HCT116 (cell line): ENCODE results near the gene KRI1. TPM values are rescaled to one million over a fixed set of nuclear protein-coding genes. Genes with fewer than 3 reads are reported as not detected.
A peak's percentile ranks its signal among the peaks of the same experiment; 100 is the strongest.

Experiments
- ATAC-seq: fragments of 200-7000 bp; cut with Tn5 transposase; 2 replicates; pipeline ENCODE4 v1.9.1; 2020; ENCODE audit warnings: mild to moderate bottlenecking, moderate library complexity
- BruUV-seq: library from RNA; stranded (reverse); fragments of 400-500 nt; replicated peaks from 2 replicates; lab custom pipeline; 2021; lab: Mats Ljungman, UMichigan
- CTCF ChIA-PET: fragments of 300-600 bp; sonication (Branson Sonifier 250); formaldehyde crosslinking; loops from one replicate; lab custom pipeline; 2021; ENCODE audit warnings: antibody characterized with exemption; lab: Charles Lee
- POLR2A ChIA-PET: fragments of 300-600, 350-600 bp; sonication (Branson Sonifier 250); formaldehyde crosslinking; loops from one replicate; lab custom pipeline; 2021; ENCODE audit warnings: antibody characterized with exemption; lab: Charles Lee
- RAD21 ChIA-PET, 2 experiments: fragments of 300-600 bp; sonication (Branson Sonifier 250); formaldehyde crosslinking; loops; one replicate each; lab custom pipeline; 2023; ENCODE audit warnings: low total read pairs in 2 of 2; ENCODE audit not compliant: uncharacterized antibody in 2 of 2, unreplicated experiment in 2 of 2, low non-redundant PET in 1 of 2; lab: Charles Lee
- DNase-seq: peaks from one replicate; pipeline ENCODE4 v3.0.0-alpha.2; 2010; ENCODE audit warnings: low read depth, low spot score
- H2AFZ ChIP-seq: fragments of 200-600 bp; shearing (Covaris generic), sonication (generic); 2 replicates; pipeline ENCODE4 v1.6.1; 2017; ENCODE audit warnings: low read depth, mixed run types, mixed read lengths, antibody characterized with exemption, low read length; ENCODE audit not compliant: poor library complexity, severe bottlenecking
- H3K27ac ChIP-seq: 2 replicates; pipeline ENCODE4 v1.5.1; 2012; ENCODE audit warnings: low read depth, low read length
- H3K27me3 ChIP-seq: fragments of 200-600 bp; sonication (generic); 2 replicates; pipeline ENCODE4 v1.6.1; 2016; ENCODE audit warnings: mixed run types, low read length, mixed read lengths; ENCODE audit not compliant: insufficient read depth
- H3K36me3 ChIP-seq, 2 experiments: fragments of 200-500 bp in 1 of 2; fragments of 200-600 bp in 1 of 2; sonication (Bioruptor generic) in 1 of 2; sonication (generic) in 1 of 2; 2 replicates each; pipeline versions ENCODE4 v1.5.1 to v1.6.1; 2014 to 2016; ENCODE audit warnings: low read length in 2 of 2, inconsistent platforms in 1 of 2, mixed read lengths in 1 of 2, mixed run types in 1 of 2; ENCODE audit not compliant: insufficient read depth in 2 of 2, control insufficient read depth in 1 of 2
- H3K4me1 ChIP-seq, 2 experiments: fragments of 200-600 bp in 1 of 2; sonication (generic) in 1 of 2; 2 replicates each; pipeline versions ENCODE4 v1.5.1 to v1.6.1; 2012 to 2017; ENCODE audit warnings: low read length in 2 of 2, inconsistent platforms in 1 of 2, mild to moderate bottlenecking in 1 of 2, mixed read lengths in 1 of 2, mixed run types in 1 of 2, moderate library complexity in 1 of 2; ENCODE audit not compliant: insufficient read depth in 2 of 2, control insufficient read depth in 1 of 2
- H3K4me2 ChIP-seq: fragments of 200-600 bp; sonication (generic); 2 replicates; pipeline ENCODE4 v1.6.1; 2017; ENCODE audit warnings: mixed run types, low read length, mixed read lengths
- H3K4me3 ChIP-seq, 2 experiments: fragments of 200-600 bp in 1 of 2; sonication (generic) in 1 of 2; replicated peaks in 1 of 2; 2 replicates each; pipeline ENCODE4 v1.5.1; 2011 to 2016; ENCODE audit warnings: low read length in 2 of 2, control low read depth in 1 of 2, low read depth in 1 of 2, mild to moderate bottlenecking in 1 of 2, mixed read lengths in 1 of 2, mixed run types in 1 of 2
- H3K79me2 ChIP-seq: fragments of 200-600 bp; sonication (generic); 2 replicates; pipeline ENCODE4 v1.6.1; 2017; ENCODE audit warnings: mild to moderate bottlenecking, mixed run types, low read length, moderate library complexity, mixed read lengths; ENCODE audit not compliant: insufficient read depth
- H3K9ac ChIP-seq: fragments of 200-600 bp; sonication (generic); 2 replicates; pipeline ENCODE4 v1.6.1; 2016; ENCODE audit warnings: low read length, mixed read lengths
- H3K9me2 ChIP-seq: fragments of 200-600 bp; sonication (generic), shearing (Covaris generic); 2 replicates; pipeline ENCODE4 v1.6.1; 2017; ENCODE audit warnings: mixed run types, mild to moderate bottlenecking, moderate library complexity; ENCODE audit not compliant: insufficient read depth
- H3K9me3 ChIP-seq, 2 experiments: fragments of 200-500 bp in 1 of 2; fragments of 200-600 bp in 1 of 2; sonication (Bioruptor generic) in 1 of 2; sonication (generic) in 1 of 2; 2 replicates each; pipeline ENCODE4 v1.6.1; 2014 to 2017; ENCODE audit warnings: low read length in 2 of 2, mixed read lengths in 2 of 2, inconsistent platforms in 1 of 2, low read depth in 1 of 2, mild to moderate bottlenecking in 1 of 2, mixed run types in 1 of 2, moderate library complexity in 1 of 2; ENCODE audit not compliant: control insufficient read depth in 1 of 2, insufficient read depth in 1 of 2
- H4K20me1 ChIP-seq: fragments of 200-600 bp; sonication (generic), shearing (Covaris generic); 2 replicates; pipeline ENCODE4 v1.6.1; 2017; ENCODE audit warnings: mixed run types, mild to moderate bottlenecking, moderate library complexity; ENCODE audit not compliant: insufficient read depth
- CBX3 ChIP-seq: IDR thresholded peaks from 2 replicates; pipeline ENCODE4 v1.6.1; 2012; ENCODE audit warnings: low read depth
- CEBPB ChIP-seq: IDR thresholded peaks from 2 replicates; pipeline ENCODE4 v1.6.1; 2012; ENCODE audit warnings: low read depth
- EGR1 ChIP-seq: IDR thresholded peaks from 2 replicates; pipeline ENCODE4 v1.6.1; 2012; ENCODE audit warnings: low read depth
- ELF1 ChIP-seq: IDR thresholded peaks from 2 replicates; pipeline ENCODE4 v1.6.1; 2012; ENCODE audit warnings: low read depth, borderline replicate concordance
- EZH2phosphoT487 ChIP-seq: fragments of 200-600 bp; IDR thresholded peaks from 2 replicates; pipeline ENCODE4 v1.6.1; 2018; ENCODE audit warnings: antibody characterized with exemption, borderline replicate concordance
- FOSL1 ChIP-seq: IDR thresholded peaks from 2 replicates; pipeline ENCODE4 v1.6.1; 2012; ENCODE audit warnings: low read depth
- JUND ChIP-seq: IDR thresholded peaks from 2 replicates; pipeline ENCODE4 v1.6.1; 2012
- POLR2AphosphoS5 ChIP-seq: IDR thresholded peaks from 2 replicates; pipeline ENCODE4 v1.6.1; 2011; ENCODE audit warnings: mild to moderate bottlenecking, low read depth, low read length, moderate library complexity
- SIN3A ChIP-seq: IDR thresholded peaks from 2 replicates; pipeline ENCODE4 v1.6.1; 2012; ENCODE audit warnings: low read depth
- SP1 ChIP-seq: IDR thresholded peaks from 2 replicates; pipeline ENCODE4 v1.6.1; 2012; ENCODE audit warnings: low read depth
- SRF ChIP-seq: IDR thresholded peaks from 2 replicates; pipeline ENCODE4 v1.6.1; 2012; ENCODE audit warnings: low read depth
- TCF7L2 ChIP-seq: IDR thresholded peaks from 2 replicates; pipeline ENCODE4 v1.7.0; 2011; ENCODE audit warnings: borderline replicate concordance, inconsistent platforms; ENCODE audit not compliant: insufficient read depth, insufficient read length; ENCODE audit errors: extremely low read depth
- YY1 ChIP-seq: IDR thresholded peaks from 2 replicates; pipeline ENCODE4 v1.6.1; 2011; ENCODE audit warnings: low read length, low read depth, moderate library complexity, mild to moderate bottlenecking; ENCODE audit not compliant: insufficient replicate concordance; ENCODE audit errors: extremely low read depth
- ZFX ChIP-seq: fragments of 450-650 bp; IDR thresholded peaks from 2 replicates; pipeline ENCODE4 v1.6.1; 2017
- ZNF274 ChIP-seq: fragments of 200-500 bp; sonication (Bioruptor generic); IDR thresholded peaks from 2 replicates; pipeline ENCODE4 v1.6.1; 2014; ENCODE audit warnings: mild to moderate bottlenecking, low read depth, low read length, inconsistent platforms
- intact Hi-C: fragments of 100-400 bp; cut with micrococcal nuclease; formaldehyde crosslinking; loops from 2 replicates; pipeline ENCODE4 v1.10.0; 2022
- total RNA-seq: library from RNA; stranded (reverse); gene quantifications from one replicate; pipeline ENCODE4 v1.2.1, GENCODE V29; 2021; ENCODE audit not compliant: unreplicated experiment
- TF ChIP-seq, protein P1 (sequence below): IDR thresholded peaks from 2 replicates; pipeline ENCODE4 v1.6.1; 2012; ENCODE audit warnings: low read depth
- TF ChIP-seq, protein P2 (sequence below), 3 experiments: fragments of 200-600 bp in 1 of 3; sonication (generic) in 1 of 3; IDR thresholded peaks in 2 of 3; conservative IDR thresholded peaks in 1 of 3; 2 replicates each; pipeline ENCODE4 v1.5.1; 2012 to 2017; ENCODE audit warnings: low read depth in 2 of 3, low read length in 2 of 3, antibody characterized with exemption in 1 of 3, borderline replicate concordance in 1 of 3, control low read depth in 1 of 3, mild to moderate bottlenecking in 1 of 3, mixed read lengths in 1 of 3, mixed run types in 1 of 3, moderate library complexity in 1 of 3; ENCODE audit not compliant: insufficient read depth in 1 of 3
- TF ChIP-seq, protein P3 (sequence below): IDR thresholded peaks from 2 replicates; pipeline ENCODE4 v1.6.1; 2011; ENCODE audit warnings: mild to moderate bottlenecking, low read length, moderate library complexity; ENCODE audit not compliant: insufficient replicate concordance; ENCODE audit errors: extremely low read depth

The KRI1 gene
- total RNA-seq, 1 experiment from 2014 or later = 44.0 TPM

DNA sequence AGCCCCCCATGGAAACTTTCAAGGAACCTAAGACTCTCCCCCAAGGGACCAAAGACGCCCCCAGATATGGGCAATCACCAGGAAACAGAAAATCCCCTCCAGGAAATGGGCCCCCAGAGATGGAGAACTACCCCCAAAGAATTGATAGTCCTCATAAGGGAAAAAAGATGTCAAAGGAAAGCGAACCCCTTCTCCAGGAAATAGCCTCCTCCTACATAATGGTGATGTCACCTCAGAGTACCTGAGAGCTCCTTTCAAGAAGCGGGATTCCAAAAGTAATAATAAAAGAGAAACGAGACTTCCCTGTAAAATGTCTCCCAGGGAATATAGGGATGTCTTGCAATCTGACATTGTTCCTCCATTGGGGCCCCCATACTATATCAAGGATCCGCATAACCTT is 1.8 kb upstream of the KRI1 start:
- Histone ChIP-seq H3K79me2 (peaks cover 22% of the 10 kb centered on the region), H3K27me3 (no peaks in the 10 kb centered on the region), H3K4me2 (peak overlapping the region; percentile 98), H3K9me3 (no peaks in the 10 kb centered on the region), H3K9ac (peak overlapping the region; percentile 66), H3K4me1 (peaks cover 31 to 53% of the 10 kb centered on the region in 2 experiments), H4K20me1 (no peaks in the 10 kb centered on the region), H2AFZ (no peak overlapping the region), H3K27ac (peak overlapping the region; percentile 59; the same call in 1 of the 2 replicates), H3K36me3 (peaks cover 0 to 7% of the 10 kb centered on the region in 2 experiments; a peak in 1 of 4 replicates), H3K9me2 (no peaks in the 10 kb centered on the region), H3K4me3 (peak overlapping the region; percentile 67 to 84)
- no peak for ATAC-seq
- CTCF ChIA-PET = interaction anchor here (2.4 kb wide), 1 partner anchor 84 kb away, joined by 7 read pairs; no protein-coding TSS in a partner anchor
- RAD21 ChIA-PET = no interaction called here
- intact Hi-C loops = loop anchor here (2.0 to 5.0 kb wide), 4 partner anchors 23 to 165 kb away; partner anchors contain the start of genes CDC37, ILF3 and KEAP1
- no TSS peak for BruUV-seq
- POLR2A ChIA-PET = no interaction called here
- TF ChIP-seq SRF (no peak), ZFX (no peak), CBX3 (no peak), SIN3A (no peak), FOSL1 (no peak), ELF1 (no peak), TCF7L2 (no peak), EGR1 (no peak), EZH2phosphoT487 (no peak), CEBPB (no peak), SP1 (no peak), YY1 (no peak), POLR2AphosphoS5 (no peak), ZNF274 (no peak), JUND (no peak)
- TF ChIP-seq, protein P1, sequence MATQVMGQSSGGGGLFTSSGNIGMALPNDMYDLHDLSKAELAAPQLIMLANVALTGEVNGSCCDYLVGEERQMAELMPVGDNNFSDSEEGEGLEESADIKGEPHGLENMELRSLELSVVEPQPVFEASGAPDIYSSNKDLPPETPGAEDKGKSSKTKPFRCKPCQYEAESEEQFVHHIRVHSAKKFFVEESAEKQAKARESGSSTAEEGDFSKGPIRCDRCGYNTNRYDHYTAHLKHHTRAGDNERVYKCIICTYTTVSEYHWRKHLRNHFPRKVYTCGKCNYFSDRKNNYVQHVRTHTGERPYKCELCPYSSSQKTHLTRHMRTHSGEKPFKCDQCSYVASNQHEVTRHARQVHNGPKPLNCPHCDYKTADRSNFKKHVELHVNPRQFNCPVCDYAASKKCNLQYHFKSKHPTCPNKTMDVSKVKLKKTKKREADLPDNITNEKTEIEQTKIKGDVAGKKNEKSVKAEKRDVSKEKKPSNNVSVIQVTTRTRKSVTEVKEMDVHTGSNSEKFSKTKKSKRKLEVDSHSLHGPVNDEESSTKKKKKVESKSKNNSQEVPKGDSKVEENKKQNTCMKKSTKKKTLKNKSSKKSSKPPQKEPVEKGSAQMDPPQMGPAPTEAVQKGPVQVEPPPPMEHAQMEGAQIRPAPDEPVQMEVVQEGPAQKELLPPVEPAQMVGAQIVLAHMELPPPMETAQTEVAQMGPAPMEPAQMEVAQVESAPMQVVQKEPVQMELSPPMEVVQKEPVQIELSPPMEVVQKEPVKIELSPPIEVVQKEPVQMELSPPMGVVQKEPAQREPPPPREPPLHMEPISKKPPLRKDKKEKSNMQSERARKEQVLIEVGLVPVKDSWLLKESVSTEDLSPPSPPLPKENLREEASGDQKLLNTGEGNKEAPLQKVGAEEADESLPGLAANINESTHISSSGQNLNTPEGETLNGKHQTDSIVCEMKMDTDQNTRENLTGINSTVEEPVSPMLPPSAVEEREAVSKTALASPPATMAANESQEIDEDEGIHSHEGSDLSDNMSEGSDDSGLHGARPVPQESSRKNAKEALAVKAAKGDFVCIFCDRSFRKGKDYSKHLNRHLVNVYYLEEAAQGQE = no peak
- TF ChIP-seq, protein P2, sequence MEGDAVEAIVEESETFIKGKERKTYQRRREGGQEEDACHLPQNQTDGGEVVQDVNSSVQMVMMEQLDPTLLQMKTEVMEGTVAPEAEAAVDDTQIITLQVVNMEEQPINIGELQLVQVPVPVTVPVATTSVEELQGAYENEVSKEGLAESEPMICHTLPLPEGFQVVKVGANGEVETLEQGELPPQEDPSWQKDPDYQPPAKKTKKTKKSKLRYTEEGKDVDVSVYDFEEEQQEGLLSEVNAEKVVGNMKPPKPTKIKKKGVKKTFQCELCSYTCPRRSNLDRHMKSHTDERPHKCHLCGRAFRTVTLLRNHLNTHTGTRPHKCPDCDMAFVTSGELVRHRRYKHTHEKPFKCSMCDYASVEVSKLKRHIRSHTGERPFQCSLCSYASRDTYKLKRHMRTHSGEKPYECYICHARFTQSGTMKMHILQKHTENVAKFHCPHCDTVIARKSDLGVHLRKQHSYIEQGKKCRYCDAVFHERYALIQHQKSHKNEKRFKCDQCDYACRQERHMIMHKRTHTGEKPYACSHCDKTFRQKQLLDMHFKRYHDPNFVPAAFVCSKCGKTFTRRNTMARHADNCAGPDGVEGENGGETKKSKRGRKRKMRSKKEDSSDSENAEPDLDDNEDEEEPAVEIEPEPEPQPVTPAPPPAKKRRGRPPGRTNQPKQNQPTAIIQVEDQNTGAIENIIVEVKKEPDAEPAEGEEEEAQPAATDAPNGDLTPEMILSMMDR (IDR thresholded peaks at IDR 0.05 in 2 of 3, conservative IDR thresholded peaks at IDR 0.05 in 1 of 3; ENCODE audit: borderline replicate concordance in 1 of 3, insufficient read depth in 1 of 3, low read depth in 2 of 3, low read length in 2 of 3) = no peak
- TF ChIP-seq, protein P3, sequence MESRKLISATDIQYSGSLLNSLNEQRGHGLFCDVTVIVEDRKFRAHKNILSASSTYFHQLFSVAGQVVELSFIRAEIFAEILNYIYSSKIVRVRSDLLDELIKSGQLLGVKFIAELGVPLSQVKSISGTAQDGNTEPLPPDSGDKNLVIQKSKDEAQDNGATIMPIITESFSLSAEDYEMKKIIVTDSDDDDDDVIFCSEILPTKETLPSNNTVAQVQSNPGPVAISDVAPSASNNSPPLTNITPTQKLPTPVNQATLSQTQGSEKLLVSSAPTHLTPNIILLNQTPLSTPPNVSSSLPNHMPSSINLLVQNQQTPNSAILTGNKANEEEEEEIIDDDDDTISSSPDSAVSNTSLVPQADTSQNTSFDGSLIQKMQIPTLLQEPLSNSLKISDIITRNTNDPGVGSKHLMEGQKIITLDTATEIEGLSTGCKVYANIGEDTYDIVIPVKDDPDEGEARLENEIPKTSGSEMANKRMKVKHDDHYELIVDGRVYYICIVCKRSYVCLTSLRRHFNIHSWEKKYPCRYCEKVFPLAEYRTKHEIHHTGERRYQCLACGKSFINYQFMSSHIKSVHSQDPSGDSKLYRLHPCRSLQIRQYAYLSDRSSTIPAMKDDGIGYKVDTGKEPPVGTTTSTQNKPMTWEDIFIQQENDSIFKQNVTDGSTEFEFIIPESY = no peak
- DNase-seq = no peak
